H1 (cell line): ENCODE data around the gene DKC1. TPM values are rescaled to one million over a fixed set of nuclear protein-coding genes. Genes with fewer than 3 reads are reported as not detected.

Source experiments
- CTCF ChIA-PET: fragments of 300-600 bp; sonication (Branson Sonifier 250); formaldehyde crosslinking; loops from one replicate; lab custom pipeline; 2021; ENCODE audit not compliant: partially characterized antibody; lab: Charles Lee
- POLR2A ChIA-PET: fragments of 300-600 bp; sonication (Branson Sonifier 250); formaldehyde crosslinking; loops from one replicate; lab custom pipeline; 2021; ENCODE audit warnings: inconsistent platforms; ENCODE audit not compliant: partially characterized antibody; lab: Charles Lee
- DNase-seq, 2 experiments: peaks; one replicate each; pipeline versions ENCODE4 v3.0.0 to v3.0.0-alpha.2; 2010 to 2022; ENCODE audit warnings: low spot score in 2 of 2, low read depth in 1 of 2, mixed read lengths in 1 of 2
- FAIRE-seq: peaks from 2 replicates; lab custom pipeline; 2011; peaks lifted over from hg19 to GRCh38; lab: Jason Lieb, UNC
- H2AFZ ChIP-seq: 2 replicates; pipeline ENCODE4 v1.8.1; 2012; ENCODE audit warnings: low read length, inconsistent platforms
- H2AK5ac ChIP-seq: 2 replicates; pipeline ENCODE4 v1.6.1; 2013; ENCODE audit warnings: low read depth, low read length
- H2BK120ac ChIP-seq: replicated peaks from 2 replicates; pipeline ENCODE3; 2013; ENCODE audit warnings: low read depth, low read length, inconsistent platforms
- H2BK12ac ChIP-seq: 2 replicates; pipeline ENCODE4 v1.6.1; 2013; ENCODE audit warnings: low read depth, low read length
- H2BK15ac ChIP-seq: 2 replicates; pipeline ENCODE4 v1.6.1; 2013; ENCODE audit warnings: low read length
- H2BK20ac ChIP-seq: 2 replicates; pipeline ENCODE4 v1.6.1; 2013; ENCODE audit warnings: low read length
- H2BK5ac ChIP-seq: 2 replicates; pipeline ENCODE4 v1.6.1; 2013; ENCODE audit warnings: low read depth, low read length
- H3K14ac ChIP-seq: 2 replicates; pipeline ENCODE4 v1.6.1; 2013; ENCODE audit warnings: inconsistent platforms; ENCODE audit not compliant: insufficient read length
- H3K18ac ChIP-seq: 2 replicates; pipeline ENCODE4 v1.6.1; 2013; ENCODE audit warnings: low read length; ENCODE audit errors: extremely low read depth
- H3K23ac ChIP-seq: 2 replicates; pipeline ENCODE4 v1.6.1; 2013; ENCODE audit warnings: inconsistent platforms; ENCODE audit not compliant: insufficient read length
- H3K23me2 ChIP-seq: 2 replicates; pipeline ENCODE4 v1.6.1; 2013; ENCODE audit warnings: low read depth, low read length
- H3K27ac ChIP-seq: 2 replicates; pipeline ENCODE4 v1.6.1; 2011; ENCODE audit warnings: low read depth, low read length, inconsistent platforms
- H3K27me3 ChIP-seq, 4 experiments: replicated peaks in 1 of 4; 1 replicate in 1 of 4; 2 replicates in 3 of 4; pipeline versions ENCODE4 v1.6.1 to v1.8.1; 2011 to 2013; ENCODE audit warnings: low read length in 3 of 4, mild to moderate bottlenecking in 3 of 4, inconsistent platforms in 2 of 4, mixed read lengths in 2 of 4, moderate library complexity in 1 of 4; ENCODE audit not compliant: control insufficient read depth in 3 of 4, insufficient read depth in 3 of 4; ENCODE audit errors: extremely low read depth in 1 of 4
- H3K36me3 ChIP-seq, 4 experiments: 2 replicates each; pipeline versions ENCODE4 v1.6.1 to v1.8.1; 2011 to 2013; ENCODE audit warnings: mild to moderate bottlenecking in 4 of 4, low read length in 3 of 4, moderate library complexity in 2 of 4, control low read depth in 1 of 4, inconsistent platforms in 1 of 4; ENCODE audit not compliant: insufficient read depth in 4 of 4, control insufficient read depth in 2 of 4
- H3K4ac ChIP-seq: replicated peaks from 2 replicates; pipeline ENCODE3; 2013; ENCODE audit warnings: low read length, low read depth, mixed read lengths, inconsistent platforms; ENCODE audit not compliant: insufficient read length
- H3K4me1 ChIP-seq, 4 experiments: replicated peaks in 1 of 4; 1 replicate in 1 of 4; 2 replicates in 3 of 4; pipeline versions ENCODE4 v1.6.1 to v1.8.1; 2011 to 2013; ENCODE audit warnings: low read length in 3 of 4, inconsistent platforms in 2 of 4, mixed read lengths in 1 of 4; ENCODE audit not compliant: insufficient read depth in 4 of 4, control insufficient read depth in 3 of 4
- H3K4me2 ChIP-seq, 2 experiments: 2 replicates each; pipeline versions ENCODE4 v1.6.1 to v1.8.1; 2011 to 2013; ENCODE audit warnings: low read depth in 2 of 2, low read length in 2 of 2, control low read depth in 1 of 2, inconsistent platforms in 1 of 2, mild to moderate bottlenecking in 1 of 2; ENCODE audit not compliant: insufficient read depth in 1 of 2
- H3K4me3 ChIP-seq, 4 experiments: fragments of 200-600, 300-600 bp in 1 of 4; sonication (generic), shearing (Covaris generic), sonication (Bioruptor Twin) in 1 of 4; 2 replicates each; pipeline versions ENCODE4 v1.5.1 to v1.8.1; 2011 to 2016; ENCODE audit warnings: low read length in 4 of 4, low read depth in 3 of 4, control low read depth in 2 of 4, inconsistent platforms in 2 of 4, mild to moderate bottlenecking in 2 of 4, mixed read lengths in 1 of 4, moderate library complexity in 1 of 4; ENCODE audit not compliant: insufficient read depth in 2 of 4; ENCODE audit errors: extremely low read depth in 1 of 4
- H3K56ac ChIP-seq: replicated peaks from 2 replicates; pipeline ENCODE3; 2013; ENCODE audit warnings: low read depth, mild to moderate bottlenecking, mixed read lengths, low read length, inconsistent platforms; ENCODE audit not compliant: insufficient read length
- H3K79me1 ChIP-seq: 2 replicates; pipeline ENCODE4 v1.6.1; 2013; ENCODE audit warnings: low read depth, low read length, control low read depth
- H3K79me2 ChIP-seq, 2 experiments: 2 replicates each; pipeline versions ENCODE4 v1.6.1 to v1.8.1; 2012 to 2013; ENCODE audit warnings: low read length in 2 of 2, mild to moderate bottlenecking in 2 of 2, inconsistent platforms in 1 of 2; ENCODE audit not compliant: insufficient read depth in 2 of 2, control insufficient read depth in 1 of 2
- H3K9ac ChIP-seq, 4 experiments: replicated peaks in 1 of 4; 1 replicate in 1 of 4; 2 replicates in 3 of 4; pipeline versions ENCODE4 v1.6.1 to v1.8.1; 2011 to 2013; ENCODE audit warnings: low read depth in 3 of 4, low read length in 3 of 4, control low read depth in 2 of 4, mild to moderate bottlenecking in 2 of 4, moderate library complexity in 2 of 4, inconsistent platforms in 1 of 4; ENCODE audit errors: extremely low read depth in 1 of 4
- H3K9me3 ChIP-seq, 2 experiments: 2 replicates each; pipeline versions ENCODE4 v1.6.1 to v1.8.1; 2012 to 2013; ENCODE audit warnings: mild to moderate bottlenecking in 2 of 2, moderate library complexity in 2 of 2, control low read depth in 1 of 2, inconsistent platforms in 1 of 2, low read depth in 1 of 2, low read length in 1 of 2, mixed read lengths in 1 of 2; ENCODE audit not compliant: insufficient read depth in 2 of 2
- H4K20me1 ChIP-seq, 2 experiments: replicated peaks in 1 of 2; 2 replicates each; pipeline versions ENCODE3 to v1.8.1; 2011 to 2013; ENCODE audit warnings: inconsistent platforms in 2 of 2, low read length in 2 of 2, mild to moderate bottlenecking in 1 of 2; ENCODE audit not compliant: insufficient read depth in 2 of 2, control insufficient read depth in 1 of 2
- H4K5ac ChIP-seq: 2 replicates; pipeline ENCODE4 v1.6.1; 2013; ENCODE audit warnings: low read length, low read depth, mixed read lengths, inconsistent platforms; ENCODE audit not compliant: insufficient read length
- H4K8ac ChIP-seq: 2 replicates; pipeline ENCODE4 v1.8.0; 2013; ENCODE audit warnings: mild to moderate bottlenecking, moderate library complexity, low read length, inconsistent platforms; ENCODE audit not compliant: insufficient read depth; ENCODE audit errors: extremely low read depth
- H4K91ac ChIP-seq: replicated peaks from 2 replicates; pipeline ENCODE3; 2013; ENCODE audit warnings: low read length, mixed read lengths, inconsistent platforms; ENCODE audit not compliant: insufficient read length
- CHD2 ChIP-seq: IDR thresholded peaks from 2 replicates; pipeline ENCODE4 v1.6.1; 2012; ENCODE audit warnings: low read length, improper control_type of control experiment
- POLR2A ChIP-seq, 2 experiments: IDR thresholded peaks; 1 replicate in 1 of 2; 2 replicates in 1 of 2; pipeline ENCODE4 v1.6.1; 2011; ENCODE audit warnings: low read depth in 2 of 2, low read length in 2 of 2, mild to moderate bottlenecking in 2 of 2; ENCODE audit errors: control extremely low read depth in 1 of 2
- WGBS, 2 experiments: shearing (Covaris generic) in 1 of 2; methylation state at CpG; one replicate each; pipeline versions ENCODE4 v1.1.6 to v1.1.7; 2013 to 2015; ENCODE audit warnings: low lambda C conversion rate in 2 of 2, mixed read lengths in 2 of 2, inconsistent platforms in 1 of 2, low coverage in 1 of 2, missing lambda C conversion rate in 1 of 2; ENCODE audit not compliant: insufficient replicate concordance in 2 of 2, insufficient coverage in 1 of 2, insufficient read length in 1 of 2; ENCODE audit errors: extremely low coverage in 1 of 2, missing lambda C conversion rate in 1 of 2; 5-methylcytosine and 5-hydroxymethylcytosine counted together
- polyA plus RNA-seq, 7 experiments: library from polyadenylated mRNA; depleted of rRNA in 3 of 7; stranded (reverse) in 5 of 7; unstranded in 2 of 7; fragments of >200 nt in 5 of 7; fragments of 200-250 nt in 2 of 7; gene quantifications; 1 replicate in 5 of 7; 2 replicates in 1 of 7; 4 replicates in 1 of 7; pipeline versions ENCODE4 v1.2.1 to v1.2.3, GENCODE V29; 2011 to 2013; ENCODE audit warnings: missing spikeins in 2 of 7, mixed read lengths in 2 of 7
- total RNA-seq: library from RNA; stranded (reverse); fragmentation: NEBNext Ultra II Directional; extraction: Animal tissue kit (Norgen Biotek cat#: 25700); gene quantifications from 2 replicates; pipeline ENCODE4 v1.2.1, GENCODE V29; 2021

DKC1 gene
- total and polyA plus RNA-seq, 2 of the 8 experiments (the other 6 are each of a cell fraction or from before 2014, with no cell fraction given): 65.6 to 143 TPM

DNA sequence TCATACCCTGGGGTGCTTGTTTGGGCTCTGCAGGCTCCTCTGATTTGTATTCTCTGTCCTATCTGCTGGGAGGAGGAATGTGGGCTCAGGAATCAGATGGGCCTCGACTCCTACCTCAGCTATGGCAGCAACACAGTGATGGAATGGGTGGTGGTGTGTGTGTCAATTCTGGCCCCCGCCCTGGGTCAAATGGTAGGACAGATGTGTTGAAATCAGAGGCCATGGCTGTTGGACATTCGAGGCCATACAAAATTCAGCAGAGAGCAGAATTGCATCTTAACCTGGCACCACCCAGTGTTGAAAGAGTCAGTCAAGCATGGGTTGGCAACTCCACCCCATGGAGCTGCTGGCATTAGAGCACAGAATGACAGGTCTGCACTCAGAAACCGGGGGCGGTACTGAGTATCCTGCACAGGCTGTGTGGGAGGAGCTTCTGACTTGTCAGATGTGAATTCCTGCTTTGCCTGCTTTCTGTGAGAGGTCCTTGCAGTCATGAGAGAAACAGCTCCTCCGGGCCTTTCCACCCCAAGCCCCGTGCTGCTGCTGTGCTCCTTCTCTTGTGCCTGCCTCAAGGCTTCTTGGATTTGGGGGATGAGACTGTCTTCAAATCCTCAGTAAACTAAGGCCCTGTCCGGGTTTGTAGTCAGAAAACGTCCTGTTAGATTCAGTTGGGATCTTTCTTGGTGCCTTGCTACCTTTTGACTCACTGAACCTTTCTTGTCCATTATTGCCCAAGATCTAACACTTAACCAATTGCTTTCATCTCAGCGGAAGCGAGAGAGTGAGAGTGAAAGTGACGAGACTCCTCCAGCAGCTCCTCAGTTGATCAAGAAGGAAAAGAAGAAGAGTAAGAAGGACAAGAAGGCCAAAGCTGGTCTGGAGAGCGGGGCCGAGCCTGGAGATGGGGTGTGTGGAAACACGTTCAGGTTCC is 13.0 kb downstream of the DKC1 start:
- no peak overlapping the region for H4K8ac ChIP-seq
- no peak overlapping the region for H2BK15ac ChIP-seq
- no peak for DNase-seq
- H2AK5ac ChIP-seq: no peak overlapping the region
- H4K91ac ChIP-seq: no peak overlapping the region
- H3K9me3 ChIP-seq: no peaks in the 10 kb centered on the region
- H2BK12ac ChIP-seq: no peak overlapping the region
- WGBS, 2 experiments: 86% methylated on average over 15 of the region's 15 CpGs; no CpG with 5 or more reads in 1 of the 2 experiments
- FAIRE-seq: no peak
- H3K23me2 ChIP-seq: no peaks in the 10 kb centered on the region
- TF ChIP-seq POLR2A (IDR thresholded peaks at IDR 0.05; ENCODE audit: control extremely low read depth in 1 of 2, low read depth in 2 of 2, low read length in 2 of 2) (peak in 1 of 2 experiments; percentile 20; a peak in 1 of 3 replicates), CHD2 (no peak)
- H3K36me3 ChIP-seq: peaks cover 25 to 59% (median 42%) of the 10 kb centered on the region in 4 experiments
- no peak overlapping the region for H3K27ac ChIP-seq
- no peak overlapping the region for H3K4ac ChIP-seq
- no peak overlapping the region for H3K9ac ChIP-seq
- no peak overlapping the region for H3K14ac ChIP-seq
- ChIA-PET POLR2A (interaction anchor here (0.6 to 12.2 kb wide), 7 partner anchors 9 to 65 kb away, joined by 3 to 146 read pairs (median 3); partner anchors contain the start of gene DKC1), CTCF (interaction anchor here (0.9 kb wide), 1 partner anchor 9 kb away, joined by 3 read pairs; no protein-coding TSS in a partner anchor)
- H4K20me1 ChIP-seq: peaks cover 5 to 10% of the 10 kb centered on the region in 2 experiments
- no peak overlapping the region for H2BK20ac ChIP-seq
- H3K79me1 ChIP-seq: no peaks in the 10 kb centered on the region
- no peak overlapping the region for H3K23ac ChIP-seq
- H3K27me3 ChIP-seq: no peaks in the 10 kb centered on the region
- no peak overlapping the region for H3K4me3 ChIP-seq
- no peaks in the 10 kb centered on the region for H3K4me1 ChIP-seq
- H2BK5ac ChIP-seq: no peak overlapping the region
- no peaks in the 10 kb centered on the region for H3K79me2 ChIP-seq
- no peak overlapping the region for H3K56ac ChIP-seq
- H2BK120ac ChIP-seq: no peak overlapping the region
- H2AFZ ChIP-seq: no peak overlapping the region
- no peak overlapping the region for H4K5ac ChIP-seq
- no peak overlapping the region for H3K18ac ChIP-seq
- no peak overlapping the region for H3K4me2 ChIP-seq
